Endothelial cell of umbilical vein (primary cell): Measurements from ENCODE around the gene CAPN15. TPM values are rescaled to one million over a fixed set of nuclear protein-coding genes. Genes with fewer than 3 reads are reported as not detected.

Experiments used
- BruUV-seq: library from RNA; stranded (reverse); fragments of 400-500 nt; replicated peaks from 2 replicates; lab custom pipeline; 2021; lab: Mats Ljungman, UMichigan
- CTCF ChIA-PET: fragments of 300-600, 350-600 bp; sonication (Branson Sonifier 250); formaldehyde crosslinking; loops from one replicate; lab custom pipeline; 2021; ENCODE audit warnings: antibody characterized with exemption, inconsistent platforms; lab: Charles Lee
- POLR2A ChIA-PET: fragments of 300-600, 350-600 bp; sonication (Branson Sonifier 250); formaldehyde crosslinking; loops from one replicate; lab custom pipeline; 2021; ENCODE audit warnings: antibody characterized with exemption, inconsistent platforms; lab: Charles Lee
- DNase-seq: peaks from one replicate; pipeline ENCODE4 v3.0.0-alpha.2; 2011; ENCODE audit warnings: low read depth, low spot score
- FAIRE-seq: peaks from 2 replicates; lab custom pipeline; 2011; peaks lifted over from hg19 to GRCh38; lab: Jason Lieb, UNC
- H2AFZ ChIP-seq: 2 replicates; pipeline ENCODE4 v1.6.0; 2012; ENCODE audit warnings: low read depth, low read length, control low read depth, inconsistent platforms
- H3K27ac ChIP-seq: 2 replicates; pipeline ENCODE4 v1.5.1; 2011; ENCODE audit warnings: low read depth, mild to moderate bottlenecking, control low read depth, low read length, moderate library complexity; ENCODE audit not compliant: insufficient read depth
- H3K27me3 ChIP-seq, 2 experiments: 2 replicates each; pipeline versions ENCODE4 v1.6.0 to v1.6.1; 2011; ENCODE audit warnings: low read length in 2 of 2, mixed read lengths in 1 of 2; ENCODE audit not compliant: control insufficient read depth in 2 of 2, insufficient read depth in 2 of 2
- H3K36me3 ChIP-seq, 2 experiments: 2 replicates in 1 of 2; 3 replicates in 1 of 2; pipeline ENCODE4 v1.5.1; 2011; ENCODE audit warnings: low read length in 2 of 2, mild to moderate bottlenecking in 1 of 2, moderate library complexity in 1 of 2; ENCODE audit not compliant: control insufficient read depth in 2 of 2, insufficient read depth in 2 of 2; ENCODE audit errors: extremely low read depth in 1 of 2
- H3K4me1 ChIP-seq: 3 replicates; pipeline ENCODE4 v1.5.1; 2011; ENCODE audit warnings: mild to moderate bottlenecking, low read length; ENCODE audit not compliant: control insufficient read depth, insufficient read depth; ENCODE audit errors: extremely low read depth
- H3K4me2 ChIP-seq: 2 replicates; pipeline ENCODE4 v1.6.1; 2011; ENCODE audit warnings: low read length, control low read depth, mixed read lengths; ENCODE audit not compliant: insufficient read depth
- H3K4me3 ChIP-seq, 3 experiments: fragments of 200-600 bp in 1 of 3; sonication (generic), shearing (Covaris generic) in 1 of 3; replicated peaks in 1 of 3; 2 replicates each; pipeline ENCODE4 v1.5.1; 2011 to 2016; ENCODE audit warnings: control low read depth in 3 of 3, low read length in 3 of 3, mild to moderate bottlenecking in 2 of 3, inconsistent platforms in 1 of 3, low read depth in 1 of 3, moderate library complexity in 1 of 3; ENCODE audit not compliant: insufficient read depth in 1 of 3
- H3K79me2 ChIP-seq: 2 replicates; pipeline ENCODE4 v1.6.0; 2012; ENCODE audit warnings: low read length, inconsistent platforms; ENCODE audit not compliant: control insufficient read depth, insufficient read depth
- H3K9ac ChIP-seq: replicated peaks from 2 replicates; pipeline ENCODE3; 2011; ENCODE audit warnings: low read length, control low read depth; ENCODE audit not compliant: insufficient read depth; ENCODE audit errors: extremely low read depth
- H3K9me1 ChIP-seq: replicated peaks from 3 replicates; pipeline ENCODE4 v1.6.0; 2011; ENCODE audit warnings: mild to moderate bottlenecking, low read length; ENCODE audit not compliant: control insufficient read depth, insufficient read depth; ENCODE audit errors: extremely low read depth
- H3K9me3 ChIP-seq: replicated peaks from 2 replicates; pipeline ENCODE4 v1.5.1; 2012; ENCODE audit warnings: low read length, inconsistent platforms; ENCODE audit not compliant: control insufficient read depth, insufficient read depth
- H4K20me1 ChIP-seq: replicated peaks from 2 replicates; pipeline ENCODE3; 2011; ENCODE audit warnings: mild to moderate bottlenecking, low read length; ENCODE audit not compliant: control insufficient read depth, insufficient read depth; ENCODE audit errors: extremely low read depth
- EZH2 ChIP-seq: IDR thresholded peaks from 2 replicates; pipeline ENCODE4 v1.6.1; 2012; ENCODE audit warnings: borderline replicate concordance, low read depth, mild to moderate bottlenecking, moderate library complexity, low read length, inconsistent platforms; ENCODE audit not compliant: severe bottlenecking
- FOS ChIP-seq: IDR thresholded peaks from 2 replicates; pipeline ENCODE4 v1.6.1; 2011; ENCODE audit warnings: mild to moderate bottlenecking, low read length, moderate library complexity, borderline replicate concordance; ENCODE audit not compliant: insufficient read depth
- GATA2 ChIP-seq: IDR thresholded peaks from 2 replicates; pipeline ENCODE4 v1.7.0; 2011; ENCODE audit warnings: low read depth, mild to moderate bottlenecking, moderate library complexity, mixed read lengths, low read length; ENCODE audit not compliant: insufficient read length, insufficient read depth
- JUN ChIP-seq: IDR thresholded peaks from 2 replicates; pipeline ENCODE4 v1.6.1; 2011; ENCODE audit warnings: borderline replicate concordance, low read depth; ENCODE audit not compliant: insufficient read length, insufficient read depth
- MYC ChIP-seq: IDR thresholded peaks from one replicate; pipeline ENCODE4 v1.6.1; 2011; ENCODE audit warnings: mild to moderate bottlenecking, low read depth, low read length
- POLR2A ChIP-seq: IDR thresholded peaks from 2 replicates; pipeline ENCODE4 v1.6.1; 2012; ENCODE audit warnings: low read depth, mild to moderate bottlenecking, control low read depth, low read length
- POLR2AphosphoS5 ChIP-seq: IDR thresholded peaks from 2 replicates; pipeline ENCODE4 v1.6.1; 2012; ENCODE audit warnings: low read depth, mild to moderate bottlenecking, control low read depth, low read length, moderate library complexity; ENCODE audit not compliant: insufficient read depth
- dilution Hi-C: fragments of 300-500 bp; cut with MboI; formaldehyde crosslinking; loops from one replicate; pipeline ENCODE4 v1.15.0; 2019; ENCODE audit warnings: low sequenced_read_pairs; ENCODE audit not compliant: extremely low pct_ligation_motif_present
- intact Hi-C: fragments of 100-400 bp; cut with micrococcal nuclease; formaldehyde crosslinking; loops from one replicate; pipeline ENCODE4 v1.10.0; 2022
- polyA plus RNA-seq, 4 experiments: library from polyadenylated mRNA; depleted of rRNA in 3 of 4; stranded (reverse) in 3 of 4; unstranded in 1 of 4; fragments of >200 nt; gene quantifications; 2 replicates each; pipeline versions ENCODE4 v1.2.1 to v1.2.3, GENCODE V29; 2011 to 2012; ENCODE audit warnings: missing spikeins in 1 of 4
- total RNA-seq: library from RNA; stranded (reverse); gene quantifications from 2 replicates; pipeline ENCODE4 v1.2.3, GENCODE V29; 2021
- TF ChIP-seq, protein P1 (sequence below): IDR thresholded peaks from 2 replicates; pipeline ENCODE4 v1.6.1; 2011; ENCODE audit not compliant: insufficient read depth, insufficient read length
- TF ChIP-seq, protein P2 (sequence below), 2 donors: IDR thresholded peaks; 1 replicate in 1 of 2; 2 replicates in 1 of 2; pipeline ENCODE4 v1.5.1; 2011; ENCODE audit warnings: low read length in 2 of 2, mild to moderate bottlenecking in 2 of 2, moderate library complexity in 2 of 2, control low read depth in 1 of 2, inconsistent platforms in 1 of 2, low read depth in 1 of 2; ENCODE audit not compliant: insufficient read depth in 1 of 2; ENCODE audit errors: extremely low read depth in 1 of 2

Gene CAPN15
- total and polyA plus RNA-seq, 2 donors (not counting 3 experiments of a cell fraction or from before 2014, with no cell fraction given): 33.9 to 65.0 TPM

GRCh38 chr16:554297-554621 lies 26.7 kb downstream of the CAPN15 start:
- Histone ChIP-seq H3K79me2 (no peaks in the 10 kb centered on the region), H3K4me2 (no peak overlapping the region), H3K4me1 (peaks cover 6% of the 10 kb centered on the region), H3K27ac (no peak overlapping the region), H3K9me1 (no peaks in the 10 kb centered on the region), H3K27me3 (peaks cover 2 to 3% of the 10 kb centered on the region in 2 experiments), H3K4me3 (no peak overlapping the region), H3K9me3 (no peaks in the 10 kb centered on the region), H3K36me3 (peaks cover 0 to 11% of the 10 kb centered on the region in 2 experiments), H2AFZ (no peak overlapping the region), H3K9ac (no peak overlapping the region), H4K20me1 (no peaks in the 10 kb centered on the region)
- dilution Hi-C loops: no loop called here
- TF ChIP-seq POLR2A: no peak
- TF ChIP-seq GATA2: no peak
- TF ChIP-seq POLR2AphosphoS5: no peak
- TF ChIP-seq, protein P1, sequence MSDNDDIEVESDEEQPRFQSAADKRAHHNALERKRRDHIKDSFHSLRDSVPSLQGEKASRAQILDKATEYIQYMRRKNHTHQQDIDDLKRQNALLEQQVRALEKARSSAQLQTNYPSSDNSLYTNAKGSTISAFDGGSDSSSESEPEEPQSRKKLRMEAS: no peak
- TF ChIP-seq, protein P2, sequence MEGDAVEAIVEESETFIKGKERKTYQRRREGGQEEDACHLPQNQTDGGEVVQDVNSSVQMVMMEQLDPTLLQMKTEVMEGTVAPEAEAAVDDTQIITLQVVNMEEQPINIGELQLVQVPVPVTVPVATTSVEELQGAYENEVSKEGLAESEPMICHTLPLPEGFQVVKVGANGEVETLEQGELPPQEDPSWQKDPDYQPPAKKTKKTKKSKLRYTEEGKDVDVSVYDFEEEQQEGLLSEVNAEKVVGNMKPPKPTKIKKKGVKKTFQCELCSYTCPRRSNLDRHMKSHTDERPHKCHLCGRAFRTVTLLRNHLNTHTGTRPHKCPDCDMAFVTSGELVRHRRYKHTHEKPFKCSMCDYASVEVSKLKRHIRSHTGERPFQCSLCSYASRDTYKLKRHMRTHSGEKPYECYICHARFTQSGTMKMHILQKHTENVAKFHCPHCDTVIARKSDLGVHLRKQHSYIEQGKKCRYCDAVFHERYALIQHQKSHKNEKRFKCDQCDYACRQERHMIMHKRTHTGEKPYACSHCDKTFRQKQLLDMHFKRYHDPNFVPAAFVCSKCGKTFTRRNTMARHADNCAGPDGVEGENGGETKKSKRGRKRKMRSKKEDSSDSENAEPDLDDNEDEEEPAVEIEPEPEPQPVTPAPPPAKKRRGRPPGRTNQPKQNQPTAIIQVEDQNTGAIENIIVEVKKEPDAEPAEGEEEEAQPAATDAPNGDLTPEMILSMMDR (IDR thresholded peaks at IDR 0.05; ENCODE audit: extremely low read depth in 1 of 2, insufficient read depth in 1 of 2, low read depth in 1 of 2, low read length in 2 of 2): no peak
- no peak for TF ChIP-seq JUN
- no peak for TF ChIP-seq FOS
- no peak for TF ChIP-seq MYC
- no peak for TF ChIP-seq EZH2
- ChIA-PET POLR2A (no interaction called here), CTCF (interaction anchor here (0.7 to 2.8 kb wide), 4 partner anchors 10 to 25 kb away, joined by 3 to 9 read pairs (median 4); partner anchors contain the start of gene NHLRC4)
- intact Hi-C loops: no loop called here
- no peak for DNase-seq
- FAIRE-seq: peak; percentile 73
- no TSS peak for BruUV-seq
